HG03457 (cell line): Measurements from ENCODE around the gene CPED1.
"Not testable (repeated sequence)": the region's sequence is repeated elsewhere in the genome, so short reads cannot be mapped to it uniquely, and the experiment has no call there.

Source experiments
- ATAC-seq: cut with Tn5 transposase; IDR thresholded peaks from one replicate; pipeline ENCODE4 v1.9.1; 2021; ENCODE audit warnings: moderate number of reproducible peaks; ENCODE audit not compliant: unreplicated experiment

Gene CPED1

DNA sequence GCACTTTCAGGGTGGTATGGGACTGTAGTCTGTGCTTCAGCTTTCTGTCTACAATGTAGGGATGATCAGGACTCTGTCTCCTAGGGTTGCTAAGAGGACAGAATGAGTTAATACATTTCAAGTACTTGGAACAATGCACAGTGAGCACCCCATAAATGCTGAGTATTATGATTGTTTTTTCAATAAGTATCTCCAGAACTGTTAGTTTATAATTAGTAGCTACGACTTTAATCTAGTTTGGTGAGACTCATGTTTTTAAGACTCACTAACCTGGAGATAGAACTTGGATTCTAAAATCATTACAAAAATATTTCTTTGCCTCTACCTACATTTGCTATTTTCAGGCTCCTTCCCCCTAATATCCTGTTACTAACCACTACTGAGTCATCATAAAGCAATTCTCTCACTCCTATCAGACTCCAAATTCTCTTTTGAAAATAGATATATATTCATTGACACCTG, 95.3 kb downstream of the CPED1 start:
- ATAC-seq: no peak

DNA sequence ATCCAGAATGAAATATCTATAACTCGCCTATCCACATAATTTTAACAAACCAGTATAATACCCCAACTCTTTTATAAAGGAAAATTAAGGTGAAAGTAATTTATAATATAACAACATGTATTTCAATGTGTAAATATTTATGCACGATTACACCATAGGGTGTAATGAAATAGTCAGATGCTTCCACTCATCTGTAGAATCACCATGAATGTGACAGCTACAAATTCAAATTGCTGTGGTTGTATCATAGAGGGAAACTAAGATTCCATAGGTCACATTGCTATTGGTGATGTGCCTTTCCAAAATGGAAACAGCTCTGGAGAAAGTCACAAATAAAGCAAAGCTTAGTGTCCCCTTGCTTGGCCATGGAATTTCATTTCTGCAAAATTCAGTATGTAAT, 95.7 kb downstream of the CPED1 start:
- no peak for ATAC-seq

DNA sequence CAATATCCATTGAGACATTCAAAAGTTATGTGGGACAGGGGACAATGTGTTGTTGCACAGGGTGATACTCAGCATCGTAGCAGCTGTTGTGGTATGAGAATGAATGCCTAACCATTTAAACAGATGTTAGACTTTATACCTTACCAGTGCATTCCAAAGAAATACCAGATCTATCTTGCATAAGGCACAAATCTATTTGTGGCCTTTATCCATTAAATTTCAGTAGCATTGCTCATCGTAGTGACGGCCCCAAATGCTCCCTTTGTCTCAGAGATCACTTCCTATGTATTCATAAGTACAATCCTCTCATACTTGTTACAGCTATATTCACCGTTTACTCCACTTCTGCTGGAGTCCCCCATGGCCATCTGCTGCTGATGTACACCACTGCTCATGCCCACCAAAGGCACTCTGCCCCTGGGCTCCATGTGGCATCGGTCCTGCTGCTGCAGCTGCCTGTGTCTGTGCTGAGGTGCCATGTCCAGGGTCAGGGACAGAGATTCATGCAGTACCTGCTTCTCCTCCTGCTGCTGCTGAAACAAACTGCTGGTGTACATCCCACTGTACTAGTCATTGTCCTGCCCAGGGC, 96.3 kb downstream of the CPED1 start:
- ATAC-seq: no peak

DNA sequence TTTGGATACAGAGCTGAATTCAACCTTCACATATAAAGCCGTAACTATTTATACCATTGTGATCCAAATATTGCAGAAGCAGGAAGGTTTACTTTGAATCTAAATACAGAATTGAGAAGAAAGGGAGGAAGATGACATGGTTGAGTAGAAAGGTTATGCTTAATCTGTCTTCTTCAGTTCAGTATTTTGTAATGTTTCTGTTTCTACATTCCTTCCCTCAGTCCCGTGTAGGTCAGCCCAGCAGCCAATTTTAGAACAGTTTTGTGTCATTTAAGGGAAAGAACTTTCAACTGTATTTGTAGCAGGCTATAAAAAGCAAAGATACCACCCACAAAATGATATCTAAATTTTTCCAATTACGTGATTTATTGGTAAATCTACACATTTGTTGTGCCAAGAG, 97.4 kb downstream of the CPED1 start:
- no peak for ATAC-seq

DNA sequence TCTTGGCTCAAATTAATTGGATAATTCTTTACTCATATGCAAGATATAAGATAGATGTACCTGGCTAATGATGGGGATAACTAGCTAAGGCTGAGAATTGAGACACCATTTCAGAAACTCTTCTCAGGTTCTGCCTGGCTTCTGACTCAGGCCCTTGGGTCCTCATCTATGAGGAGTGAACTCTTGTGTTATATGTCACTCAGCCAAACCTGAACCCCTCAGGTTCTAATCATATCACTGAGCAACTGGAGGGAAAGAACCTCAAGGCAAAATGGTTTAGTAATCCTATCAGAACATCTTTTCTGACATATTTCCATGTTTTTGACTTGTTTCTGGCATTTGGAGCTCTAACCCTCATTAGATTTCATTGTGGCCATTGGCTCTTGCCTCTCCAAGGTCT, 100.4 kb downstream of the CPED1 start:
- ATAC-seq: no peak

DNA sequence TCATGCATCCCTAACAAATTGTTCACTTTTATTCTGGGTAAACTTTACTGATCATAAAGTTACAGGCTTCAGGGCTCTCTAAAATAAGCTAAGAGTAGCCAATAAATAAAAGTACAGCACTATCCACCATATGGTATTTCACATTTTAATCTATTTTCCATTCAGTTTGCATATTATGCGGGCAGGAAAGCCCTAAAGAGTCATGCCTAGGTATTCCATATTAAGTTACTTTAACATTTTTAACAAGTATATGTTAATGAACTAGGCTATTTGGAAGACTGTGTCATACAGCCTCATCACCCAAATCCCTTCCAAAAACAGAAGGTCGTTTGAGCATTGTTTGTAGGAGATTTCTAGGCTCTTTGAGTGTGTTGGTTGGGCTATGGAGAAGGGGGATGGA, 106.3 kb downstream of the CPED1 start:
- no peak for ATAC-seq

DNA sequence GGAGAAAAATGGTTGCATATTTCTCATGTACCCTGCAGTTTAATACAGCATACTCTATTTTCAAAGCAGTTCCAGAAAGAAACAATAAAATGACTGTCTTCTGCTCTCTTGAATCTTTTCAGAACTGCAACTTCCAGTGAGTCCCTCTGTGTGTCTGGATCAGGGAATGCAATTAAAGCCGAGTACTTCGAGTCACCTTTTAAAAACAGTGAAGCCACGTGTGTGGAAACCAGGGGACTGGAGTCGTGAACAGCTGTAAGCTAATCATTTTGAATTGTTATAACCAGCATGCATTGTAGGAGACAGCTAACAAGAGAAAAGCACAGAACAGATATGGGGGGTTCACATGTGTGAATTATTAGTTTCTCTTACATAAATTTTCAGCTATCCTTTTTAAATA, 109.1 kb downstream of the CPED1 start:
- ATAC-seq: no peak

DNA sequence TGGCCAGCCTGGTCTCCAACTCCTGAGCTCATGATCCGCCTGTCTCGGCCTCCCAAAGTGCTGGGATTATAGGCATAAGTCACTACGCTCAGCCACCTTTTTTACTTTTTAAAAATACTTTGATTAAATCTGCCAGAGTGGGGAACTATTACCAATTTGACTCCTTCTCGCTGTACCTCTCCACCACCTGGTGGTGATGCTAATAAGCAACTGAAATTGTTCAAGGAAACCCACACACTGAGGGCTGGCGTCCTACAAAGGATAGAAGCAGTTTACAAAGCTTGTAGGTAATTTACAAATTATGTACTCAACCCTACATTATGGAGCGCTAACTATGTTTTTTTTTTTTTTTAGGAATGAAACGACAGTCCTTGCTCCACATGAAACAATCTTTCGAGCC, 111.1 kb downstream of the CPED1 start:
- ATAC-seq: no peak

DNA sequence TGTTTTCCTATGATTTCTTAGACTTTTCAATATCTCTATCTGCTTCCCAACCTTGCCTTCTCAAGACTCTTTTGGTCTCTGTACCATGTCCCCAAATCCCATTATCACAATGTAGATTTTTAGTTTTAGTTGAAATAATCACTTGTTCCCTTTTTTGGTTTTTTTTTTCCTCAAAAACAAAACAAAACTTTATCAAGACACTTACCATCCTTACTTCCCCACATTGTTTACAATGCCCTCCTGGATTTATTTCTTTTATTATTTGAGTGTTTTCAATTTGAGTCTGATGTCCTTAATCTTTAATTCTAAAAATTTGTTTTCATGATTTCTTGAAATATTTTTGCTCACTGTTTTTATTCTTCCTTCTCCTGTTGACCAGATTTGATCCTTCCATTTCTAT, 112.6 kb downstream of the CPED1 start:
- no peak for ATAC-seq

DNA sequence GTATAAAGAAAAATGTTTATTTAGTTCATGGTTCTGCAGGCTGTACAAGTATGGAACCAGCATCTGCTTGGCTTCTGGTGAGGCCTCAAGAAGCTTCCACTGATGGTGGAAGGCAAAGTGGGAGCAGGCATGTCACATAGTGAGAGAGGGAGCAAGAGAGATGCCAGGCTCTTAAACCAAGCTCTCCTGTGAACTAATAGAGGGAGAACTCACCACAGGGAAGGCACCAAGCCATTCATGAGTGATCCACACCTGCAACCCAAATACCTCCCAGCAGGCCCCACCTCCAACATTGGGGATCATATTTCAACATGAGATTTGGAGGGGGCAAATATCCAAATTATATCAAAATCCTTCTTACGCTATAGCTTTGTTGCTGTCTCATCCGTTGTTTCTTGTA, 113.1 kb downstream of the CPED1 start:
- no peak for ATAC-seq

DNA sequence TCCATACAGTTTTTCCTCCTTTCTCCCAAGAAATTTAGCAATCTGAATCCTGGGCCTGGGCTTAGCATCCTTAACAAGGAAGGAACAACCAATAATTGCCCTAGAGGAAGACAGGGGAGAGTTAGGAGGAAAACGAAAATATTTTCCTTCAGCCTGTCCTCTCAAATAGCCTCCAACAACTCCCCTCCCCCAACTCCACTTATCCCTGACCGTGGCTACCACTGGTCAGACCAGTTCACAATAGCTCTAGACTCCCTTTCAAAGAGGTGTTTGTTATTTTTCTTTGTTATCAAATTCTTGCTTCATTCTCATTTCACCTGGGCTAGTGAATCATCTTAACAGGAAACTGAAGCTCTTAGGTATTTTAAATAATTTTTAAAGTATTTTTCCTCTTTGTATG, 114.1 kb downstream of the CPED1 start:
- no peak for ATAC-seq

DNA sequence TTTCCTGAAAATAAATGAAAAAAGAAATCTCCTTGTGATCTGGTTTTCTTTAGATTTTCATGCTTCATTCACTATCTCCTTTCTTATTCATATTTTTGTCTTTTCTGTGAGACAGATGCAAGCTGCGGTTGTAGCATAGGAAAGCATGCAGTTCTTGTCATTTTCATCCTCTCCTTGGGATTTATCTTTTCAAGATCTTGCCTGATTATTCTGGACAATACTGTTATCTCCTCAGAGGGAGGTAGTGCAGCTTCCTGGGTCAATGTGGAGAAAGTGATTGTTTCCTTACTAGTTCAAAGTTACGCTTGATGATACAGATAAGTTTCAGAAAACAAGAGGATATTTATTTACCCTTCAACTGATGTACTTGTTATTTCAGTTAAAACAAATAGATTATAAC, 114.6 kb downstream of the CPED1 start:
- ATAC-seq: no peak

DNA sequence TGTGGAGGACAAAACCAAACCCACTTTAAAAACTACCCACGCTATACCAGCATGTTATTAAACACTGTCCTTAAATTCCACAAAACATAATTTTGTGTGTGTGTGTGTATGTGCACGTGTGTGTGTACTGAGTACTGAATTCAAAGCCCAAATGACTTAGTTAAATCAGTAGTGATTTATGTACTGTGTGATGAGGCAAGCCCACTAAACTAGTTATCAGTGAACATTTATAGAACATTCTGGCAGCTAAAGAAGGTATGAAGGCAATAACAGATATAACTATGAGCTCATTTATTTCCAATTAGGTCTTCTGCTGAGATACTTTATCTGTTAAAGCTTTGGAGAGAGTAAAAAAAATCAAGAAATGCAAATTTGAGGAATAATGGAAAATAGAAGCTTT, 115.1 kb downstream of the CPED1 start:
- ATAC-seq: no peak

DNA sequence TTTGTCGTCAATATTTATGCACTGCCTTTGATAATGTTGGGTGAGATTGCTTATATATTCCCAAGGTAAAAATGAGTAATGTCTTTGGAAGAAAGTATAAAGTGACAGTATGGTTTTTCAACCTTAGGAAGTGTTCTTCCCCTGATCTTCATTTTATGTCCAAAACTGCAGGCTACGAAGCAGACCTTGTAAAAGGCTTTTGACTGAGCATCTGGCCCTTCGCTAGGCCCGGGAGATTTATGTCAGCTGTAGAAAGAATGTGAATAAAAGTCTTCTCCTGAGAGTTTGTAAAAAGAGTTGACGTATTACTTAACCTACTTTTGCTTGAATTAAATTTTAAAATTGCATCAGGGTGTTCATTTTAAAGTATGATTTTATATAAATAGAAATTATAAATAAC, 116.8 kb downstream of the CPED1 start:
- ATAC-seq: no peak

DNA sequence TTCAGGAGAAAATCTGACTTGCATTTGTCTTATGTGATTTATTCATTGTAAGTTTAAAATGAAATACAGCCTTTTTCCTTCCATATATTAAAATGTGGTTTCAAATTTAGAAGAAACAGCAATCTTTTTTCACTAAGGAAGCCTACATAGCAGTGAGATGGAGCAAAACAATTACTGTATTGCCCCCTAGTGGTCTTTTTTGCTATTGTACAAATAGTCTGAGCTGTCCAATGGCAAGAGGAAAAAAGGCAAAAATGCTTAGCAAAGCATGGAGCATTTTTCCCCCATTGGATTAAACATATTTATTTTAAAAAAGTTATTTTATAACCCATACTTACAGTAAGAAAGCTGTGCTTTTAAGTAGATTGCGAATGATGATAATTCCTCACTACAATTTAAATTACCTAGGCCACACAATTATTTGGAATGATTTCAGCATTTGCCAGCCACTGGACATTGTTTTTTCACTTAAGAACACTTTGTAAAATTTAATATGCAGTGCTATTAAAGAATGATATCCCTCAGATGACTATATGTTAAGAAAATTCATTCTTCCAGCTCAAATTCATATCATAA, 119.5 kb downstream of the CPED1 start:
- ATAC-seq: peak; percentile 89

DNA sequence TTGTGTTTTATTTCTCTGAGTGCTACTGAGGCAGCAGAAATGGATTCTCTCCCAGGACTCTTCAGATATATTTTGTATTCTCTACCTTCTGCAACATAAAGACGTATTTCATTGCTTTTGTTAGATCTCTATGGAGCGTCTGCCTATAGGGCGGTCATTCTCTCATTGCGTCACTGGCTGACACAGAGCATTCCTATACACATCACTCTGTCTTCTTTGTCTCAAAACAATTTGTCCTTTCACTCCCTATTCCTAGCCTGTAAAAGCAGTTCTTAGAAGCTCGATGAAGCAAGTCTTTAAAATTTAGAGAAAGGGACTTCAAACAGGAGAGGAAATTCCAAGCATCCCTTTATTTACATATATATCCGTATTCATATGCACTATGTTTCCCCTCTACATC, 120.6 kb downstream of the CPED1 start:
- ATAC-seq: no peak

DNA sequence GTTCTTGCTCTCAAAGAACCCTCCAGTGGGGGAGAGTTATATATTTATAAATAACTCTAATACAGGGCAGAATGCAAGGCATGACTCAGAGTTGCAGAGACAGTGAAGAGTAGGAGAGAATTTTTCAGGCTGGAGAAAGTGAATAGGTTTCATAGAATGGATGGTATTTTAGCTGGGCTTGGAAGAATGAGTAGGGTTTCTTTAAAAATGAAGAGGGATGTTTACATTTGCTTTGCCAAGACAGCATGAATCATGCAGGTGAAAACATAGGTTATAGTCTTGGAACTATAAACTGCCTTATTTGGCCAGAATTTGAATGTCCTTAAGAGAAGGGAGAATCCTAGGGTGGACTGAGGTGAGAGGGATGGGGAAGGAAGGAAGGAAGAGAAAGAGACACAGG, 124.8 kb downstream of the CPED1 start:
- no peak for ATAC-seq

DNA sequence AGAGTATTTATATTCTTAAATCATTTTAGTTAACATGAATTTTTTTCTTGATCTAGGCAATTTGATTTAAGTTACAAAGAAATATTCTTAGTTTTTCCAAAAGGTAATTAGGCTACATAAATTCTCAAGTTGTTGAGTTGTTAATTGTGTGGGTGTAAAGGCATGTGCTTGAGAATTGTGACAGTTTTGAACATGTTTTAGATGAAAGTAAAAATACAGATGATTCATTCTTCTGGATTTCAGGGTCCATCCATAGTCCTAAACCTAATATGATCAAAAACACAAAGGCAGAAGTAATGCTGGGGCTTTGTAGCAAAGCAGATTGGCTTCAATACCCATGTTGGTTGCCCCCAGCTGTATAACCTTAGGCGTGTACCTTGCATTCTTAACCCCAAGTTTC, 127.9 kb downstream of the CPED1 start:
- ATAC-seq: no peak

DNA sequence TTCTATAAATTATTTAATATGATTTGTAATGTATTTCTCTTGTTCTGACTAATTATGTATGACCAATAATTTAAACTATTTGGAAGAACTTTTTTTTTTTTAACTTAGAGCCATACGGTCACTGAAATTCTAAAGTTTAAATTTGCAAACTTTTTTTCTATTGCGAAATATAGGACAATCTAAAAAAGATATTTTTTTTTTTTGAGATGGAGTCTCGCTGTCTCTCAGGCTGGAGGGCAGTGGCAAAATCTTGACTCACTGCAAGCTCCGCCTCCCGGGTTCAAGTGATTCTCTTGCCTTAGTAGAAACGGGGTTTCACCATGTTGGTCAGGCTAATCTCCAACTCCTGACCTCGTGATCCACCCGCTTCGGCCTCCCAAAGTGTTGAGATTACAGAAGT, 130.5 kb downstream of the CPED1 start:
- ATAC-seq: no peak

DNA sequence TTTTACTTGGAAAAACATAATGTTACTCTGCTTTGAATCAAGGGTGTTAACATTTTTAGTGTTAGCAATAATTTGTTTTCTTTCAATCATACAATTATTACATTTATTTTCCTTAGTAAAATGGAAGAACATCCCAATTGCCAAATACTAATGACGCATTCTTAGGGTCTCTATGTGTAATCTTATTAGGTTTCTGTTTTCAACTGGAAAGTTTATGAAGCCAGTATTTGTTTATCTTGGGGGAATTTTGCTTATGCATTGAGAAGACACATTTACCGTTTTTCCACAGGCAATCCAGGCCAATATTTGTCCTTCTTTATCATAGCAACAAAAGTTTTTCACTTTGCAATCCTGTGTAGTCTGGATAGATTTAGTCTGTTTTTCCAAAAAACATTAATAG, 134.5 kb downstream of the CPED1 start:
- no peak for ATAC-seq

DNA sequence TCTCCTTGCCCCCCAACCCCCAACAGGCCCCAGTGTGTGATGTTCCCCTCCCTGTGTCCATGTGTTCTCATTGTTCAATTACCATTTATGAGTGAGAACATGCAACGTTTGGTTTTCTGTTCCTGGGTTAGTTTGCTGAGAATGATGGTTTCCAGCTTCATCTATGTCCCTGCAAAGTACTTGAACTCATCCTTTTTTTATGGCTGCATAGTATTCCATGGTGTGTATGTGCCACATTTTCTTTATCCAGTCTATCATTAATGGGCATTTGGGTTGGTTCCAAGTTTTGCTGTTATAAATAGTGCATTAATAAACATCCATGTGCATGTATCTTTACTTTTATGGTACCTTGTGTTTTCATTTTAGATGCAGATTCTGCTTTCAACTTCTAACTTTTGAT, 136.9 kb downstream of the CPED1 start:
- ATAC-seq: not testable (repeated sequence)

DNA sequence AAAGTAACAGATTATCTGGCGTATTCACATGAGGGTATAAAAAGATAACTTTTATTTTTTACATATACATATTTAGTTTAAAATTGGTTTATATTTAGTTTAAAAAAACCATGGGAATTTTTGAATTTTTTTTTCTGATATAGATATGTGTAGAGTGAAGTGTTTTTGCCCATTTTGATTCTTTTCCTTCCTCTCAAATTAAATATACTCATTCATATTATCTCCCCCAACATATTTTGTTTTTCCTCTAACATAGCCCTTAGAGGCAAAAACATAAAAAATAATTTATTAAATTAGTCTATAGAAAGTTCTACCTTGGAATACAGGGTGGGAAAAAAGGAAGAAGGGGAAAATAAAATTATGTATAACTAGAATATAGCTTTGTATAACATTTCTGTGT, 137.7 kb downstream of the CPED1 start:
- ATAC-seq: no peak

DNA sequence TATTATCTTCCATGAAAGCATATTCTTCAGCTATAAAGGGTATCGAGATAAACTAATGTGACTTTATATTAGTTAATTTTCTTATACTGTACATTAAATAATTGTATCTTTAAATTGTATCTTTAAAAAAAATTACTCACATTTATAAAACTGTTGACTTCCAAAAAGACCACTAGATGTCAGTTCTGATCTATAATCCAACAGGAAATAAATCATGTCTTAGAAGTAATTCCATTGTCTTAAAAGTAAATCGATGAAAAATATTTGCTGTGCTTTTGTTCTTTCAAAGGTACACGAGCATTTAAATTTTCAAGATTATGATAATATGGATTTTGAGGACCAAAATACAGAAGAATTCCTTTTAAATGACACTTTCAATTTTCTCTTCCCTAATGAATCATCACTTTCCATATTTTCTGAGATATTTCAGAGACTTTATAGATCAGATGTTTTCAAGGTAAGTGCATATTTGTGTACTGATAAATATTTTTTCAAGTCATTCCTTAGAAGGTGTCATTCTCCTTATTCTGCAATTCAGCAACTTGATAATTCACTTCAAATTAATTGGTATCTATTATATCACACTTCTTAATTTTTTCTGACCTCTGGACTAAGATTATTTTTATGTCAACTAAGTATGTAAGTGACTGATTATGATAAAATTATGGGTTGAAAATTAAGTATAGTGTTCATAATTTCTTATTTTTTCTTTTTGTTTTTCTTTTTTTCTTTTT, 138.5 kb downstream of the CPED1 start:
- ATAC-seq: no peak
